ENCODE data around the gene OR10H4. TPM values are rescaled to one million over a fixed set of nuclear protein-coding genes. Genes with fewer than 3 reads are reported as not detected.
"Not testable (repeated sequence)": the region's sequence is repeated elsewhere in the genome, so short reads cannot be mapped to it uniquely, and the experiment has no call there.

OR10H4 gene
- total and polyA plus RNA-seq, 5 donors from 2014 or later, result not detected

DNA sequence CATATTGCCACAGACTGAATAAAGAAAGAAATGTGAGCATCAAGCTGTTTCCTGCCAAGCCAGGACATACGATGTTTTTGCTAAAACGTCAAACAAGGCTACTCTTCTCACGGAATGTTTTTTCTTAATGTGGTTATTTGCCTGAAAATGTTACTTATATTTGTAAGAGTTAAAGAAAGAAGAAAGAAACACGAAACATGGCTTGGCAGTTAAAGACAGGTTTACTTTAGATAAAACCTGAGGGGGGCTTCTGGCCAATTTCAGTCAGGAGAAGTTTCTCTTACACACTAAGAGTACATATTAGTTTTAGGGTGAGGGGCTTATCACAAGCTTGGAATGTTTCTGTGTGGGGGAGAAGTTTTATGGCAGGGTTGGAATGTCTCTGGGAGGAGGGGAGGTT, 4.4 kb upstream of the OR10H4 start:
- H3K27me3 ChIP-seq (ENCODE audit: control insufficient read depth, insufficient read depth, low read length), result peaks cover 13% of the 10 kb centered on the region
- no peak overlapping the region for H3K27ac ChIP-seq (ENCODE audit: insufficient read depth, low read length, poor library complexity, severe bottlenecking)
- ATAC-seq (ENCODE audit: low read depth in 2 of 2) (no peak), DNase-seq (no peak)
- Mint-ChIP-seq H3K4me3 (no peak overlapping the region), H3K9me3 (peaks cover 5 to 19% (median 6%) of the 10 kb centered on the region in 7 donors), H3K36me3 (peaks cover 5% of the 10 kb centered on the region), H3K4me1 (no peaks in the 10 kb centered on the region), H3K27me3 (peaks cover 30% of the 10 kb centered on the region), H3K27ac (no peak overlapping the region)
- no peaks in the 10 kb centered on the region for H3K36me3 ChIP-seq (ENCODE audit: control insufficient read depth, insufficient read depth, low read length)
- no peak overlapping the region for H3K4me3 ChIP-seq (ENCODE audit: low read depth, low read length)
- no peaks in the 10 kb centered on the region for H3K4me1 ChIP-seq (ENCODE audit: control insufficient read depth, insufficient read depth, low read length, poor library complexity, severe bottlenecking)
- peaks cover 16 to 17% of the 10 kb centered on the region in 2 experiments for H3K9me3 ChIP-seq (ENCODE audit: control insufficient read depth in 2 of 2, low read length in 2 of 2)

DNA sequence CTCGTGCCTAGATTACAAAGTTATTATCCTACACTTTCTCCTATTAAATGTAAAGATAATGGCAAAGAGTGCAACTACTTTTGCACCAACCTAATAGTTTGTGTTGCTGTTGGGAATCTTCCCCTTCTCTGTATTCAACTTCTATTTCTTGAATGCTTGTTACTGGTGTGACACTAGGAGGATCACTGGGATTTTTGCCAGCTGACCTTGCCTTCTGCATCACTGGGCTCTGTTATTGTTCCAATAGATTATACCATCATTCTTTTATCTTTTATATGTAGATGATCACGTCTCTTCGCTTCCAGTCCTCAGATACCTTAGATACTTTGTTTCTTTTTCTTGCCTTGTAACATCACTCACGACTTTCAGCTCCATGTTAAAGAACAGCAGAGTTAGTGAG, 3.5 kb upstream of the OR10H4 start:
- no peak overlapping the region for H3K27ac ChIP-seq (ENCODE audit: insufficient read depth, low read length, poor library complexity, severe bottlenecking)
- H3K27me3 ChIP-seq (ENCODE audit: control insufficient read depth, insufficient read depth, low read length), result peaks cover 14% of the 10 kb centered on the region
- Mint-ChIP-seq H3K27ac (no peak overlapping the region), H3K9me3 (peaks cover 5 to 25% (median 10%) of the 10 kb centered on the region in 7 donors), H3K36me3 (peaks cover 5% of the 10 kb centered on the region), H3K27me3 (peaks cover 31% of the 10 kb centered on the region), H3K4me3 (no peak overlapping the region), H3K4me1 (no peaks in the 10 kb centered on the region)
- H3K36me3 ChIP-seq (ENCODE audit: control insufficient read depth, insufficient read depth, low read length), result no peaks in the 10 kb centered on the region
- H3K4me3 ChIP-seq (ENCODE audit: low read depth, low read length), result no peak overlapping the region
- H3K4me1 ChIP-seq (ENCODE audit: control insufficient read depth, insufficient read depth, low read length, poor library complexity, severe bottlenecking), result no peaks in the 10 kb centered on the region
- ATAC-seq (ENCODE audit: low read depth in 2 of 2), result no peak
- peaks cover 18 to 19% of the 10 kb centered on the region in 2 experiments for H3K9me3 ChIP-seq (ENCODE audit: control insufficient read depth in 2 of 2, low read length in 2 of 2)
- DNase-seq, result no peak

DNA sequence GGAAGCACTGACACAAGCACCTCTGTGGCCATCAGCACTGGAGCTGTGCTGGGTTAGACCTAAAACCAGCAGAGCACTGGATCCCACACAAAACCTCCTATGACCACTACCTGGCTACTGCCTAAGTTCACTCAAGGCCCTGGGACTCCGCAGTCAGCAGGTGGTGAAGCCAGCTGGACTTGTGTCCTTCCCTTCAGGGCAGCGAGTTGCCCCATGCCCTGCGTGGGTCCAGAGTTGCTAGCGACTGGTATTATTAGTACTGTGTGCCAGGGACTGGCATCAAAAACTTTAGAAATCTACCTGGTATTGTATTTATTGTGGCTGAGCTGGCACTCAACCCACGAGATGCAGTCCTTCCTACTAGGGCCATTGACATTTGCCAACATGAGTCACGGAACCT, 6.0 kb downstream of the OR10H4 start:
- Histone ChIP-seq H3K4me3 (ENCODE audit: low read depth, low read length) (no peak overlapping the region), H3K27ac (ENCODE audit: insufficient read depth, low read length, poor library complexity, severe bottlenecking) (no peak overlapping the region), H3K27me3 (ENCODE audit: control insufficient read depth, insufficient read depth, low read length) (peaks cover 30% of the 10 kb centered on the region), H3K4me1 (ENCODE audit: control insufficient read depth, insufficient read depth, low read length, poor library complexity, severe bottlenecking) (no peaks in the 10 kb centered on the region), H3K9me3 (ENCODE audit: control insufficient read depth in 2 of 2, low read length in 2 of 2) (no peaks in the 10 kb centered on the region), H3K36me3 (ENCODE audit: control insufficient read depth, insufficient read depth, low read length) (no peaks in the 10 kb centered on the region)
- Mint-ChIP-seq H3K27ac (no peak overlapping the region), H3K4me3 (no peak overlapping the region), H3K36me3 (no peaks in the 10 kb centered on the region), H3K9me3 (peaks cover 0 to 10% (median 1%) of the 10 kb centered on the region in 7 donors), H3K27me3 (peaks cover 48% of the 10 kb centered on the region), H3K4me1 (no peaks in the 10 kb centered on the region)
- ATAC-seq (ENCODE audit: low read depth in 2 of 2) (no peak), DNase-seq (no peak)

DNA sequence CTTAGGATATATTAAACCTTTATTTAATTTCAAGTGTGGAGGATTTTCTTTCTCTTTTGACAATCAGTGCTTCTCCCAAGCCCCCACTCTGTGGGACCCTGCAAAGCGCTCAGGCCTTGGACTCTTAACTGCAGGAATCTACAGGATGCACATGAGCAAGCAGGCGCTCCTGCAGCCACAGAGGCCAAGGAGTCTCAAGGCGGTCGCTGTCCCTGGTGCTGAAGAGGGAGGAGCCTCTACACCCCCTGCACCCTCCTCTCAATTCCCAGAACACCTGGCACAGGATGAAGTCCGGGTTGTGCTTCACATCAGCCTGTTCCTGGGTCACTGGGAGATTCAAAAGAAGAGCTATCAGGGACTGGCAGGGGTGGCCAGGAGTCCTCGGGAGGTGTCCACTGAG, 13.5 kb downstream of the OR10H4 start:
- Mint-ChIP-seq H3K27me3 (peaks cover 18% of the 10 kb centered on the region), H3K4me1 (no peaks in the 10 kb centered on the region)

DNA sequence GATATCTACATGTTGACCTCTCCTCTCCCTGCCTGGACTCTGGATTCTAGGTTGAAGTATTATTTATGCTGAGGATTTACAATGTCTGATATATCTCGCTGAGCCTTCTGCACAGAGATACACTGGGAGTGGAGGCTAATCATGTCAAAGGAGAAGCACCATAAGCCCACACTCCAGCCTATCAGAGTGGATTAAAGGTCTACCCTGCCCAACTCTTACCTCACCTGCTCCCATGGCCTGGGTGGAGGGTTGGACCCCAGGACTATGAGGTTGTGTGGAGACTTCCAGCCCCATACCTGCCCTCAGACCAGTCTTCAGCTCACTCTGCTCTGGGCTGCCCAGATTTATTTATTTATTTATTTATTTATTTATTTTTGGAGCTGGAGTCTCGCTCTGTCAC, 15.4 kb downstream of the OR10H4 start:
- Histone ChIP-seq H3K27ac (ENCODE audit: insufficient read depth, low read length, poor library complexity, severe bottlenecking) (no peak overlapping the region), H3K36me3 (ENCODE audit: control insufficient read depth, insufficient read depth, low read length) (no peaks in the 10 kb centered on the region), H3K4me3 (ENCODE audit: low read depth, low read length) (no peak overlapping the region), H3K9me3 (ENCODE audit: control insufficient read depth in 2 of 2, low read length in 2 of 2) (no peaks in the 10 kb centered on the region), H3K4me1 (ENCODE audit: control insufficient read depth, insufficient read depth, low read length, poor library complexity, severe bottlenecking) (no peaks in the 10 kb centered on the region), H3K27me3 (ENCODE audit: control insufficient read depth, insufficient read depth, low read length) (no peaks in the 10 kb centered on the region)
- peaks cover 9% of the 10 kb centered on the region for H3K27me3 Mint-ChIP-seq
- peaks cover 0 to 1% (median 0%) of the 10 kb centered on the region in 7 donors for H3K9me3 Mint-ChIP-seq
- H3K27ac Mint-ChIP-seq, result no peak overlapping the region
- H3K4me1 Mint-ChIP-seq, result no peaks in the 10 kb centered on the region
- no peak overlapping the region for H3K4me3 Mint-ChIP-seq
- ATAC-seq (ENCODE audit: low read depth in 2 of 2), result no peak
- H3K36me3 Mint-ChIP-seq, result no peaks in the 10 kb centered on the region
- DNase-seq, result no peak

More for the DNA sequence above, 13.5 kb downstream of the OR10H4 start:
- no peaks in the 10 kb centered on the region for H3K4me1 ChIP-seq (ENCODE audit: control insufficient read depth, insufficient read depth, low read length, poor library complexity, severe bottlenecking)
- H3K9me3 Mint-ChIP-seq, result peaks cover 0 to 1% (median 0%) of the 10 kb centered on the region in 7 donors
- no peak overlapping the region for H3K4me3 Mint-ChIP-seq
- H3K4me3 ChIP-seq (ENCODE audit: low read depth, low read length), result no peak overlapping the region
- ATAC-seq (ENCODE audit: low read depth in 2 of 2), result no peak
- no peaks in the 10 kb centered on the region for H3K36me3 ChIP-seq (ENCODE audit: control insufficient read depth, insufficient read depth, low read length)
- no peak overlapping the region for H3K27ac ChIP-seq (ENCODE audit: insufficient read depth, low read length, poor library complexity, severe bottlenecking)
- no peaks in the 10 kb centered on the region for H3K36me3 Mint-ChIP-seq
- H3K9me3 ChIP-seq (ENCODE audit: control insufficient read depth in 2 of 2, low read length in 2 of 2), result no peaks in the 10 kb centered on the region
- no peak for DNase-seq
- peaks cover 2% of the 10 kb centered on the region for H3K27me3 ChIP-seq (ENCODE audit: control insufficient read depth, insufficient read depth, low read length)
- H3K27ac Mint-ChIP-seq, result no peak overlapping the region

DNA sequence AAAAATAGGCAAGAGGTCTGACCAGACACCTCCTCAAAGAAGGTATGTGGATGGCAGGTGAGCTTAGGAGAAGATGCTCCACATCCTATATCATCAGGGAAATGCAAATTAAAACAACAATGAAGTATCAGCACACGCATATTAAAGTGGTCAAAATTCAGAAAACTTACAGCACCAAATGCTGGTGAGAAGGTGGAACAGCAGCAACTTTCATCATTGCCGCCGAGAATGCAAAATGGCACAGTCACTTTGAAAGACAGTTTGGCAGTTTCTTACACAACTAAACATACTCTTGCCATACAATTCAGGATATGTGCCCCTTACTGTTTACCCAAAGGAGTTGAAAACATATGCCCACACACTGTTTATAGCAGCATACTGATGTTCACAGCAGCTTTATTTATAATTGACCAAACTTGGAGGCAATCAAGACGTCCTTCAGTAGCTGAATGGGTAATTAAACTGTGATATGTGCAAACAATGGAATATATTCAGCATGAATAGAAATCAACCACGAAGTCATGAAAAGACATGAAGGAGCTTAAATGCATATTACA, 22.5 kb downstream of the OR10H4 start:
- peaks cover 20% of the 10 kb centered on the region for H3K27me3 Mint-ChIP-seq

DNA sequence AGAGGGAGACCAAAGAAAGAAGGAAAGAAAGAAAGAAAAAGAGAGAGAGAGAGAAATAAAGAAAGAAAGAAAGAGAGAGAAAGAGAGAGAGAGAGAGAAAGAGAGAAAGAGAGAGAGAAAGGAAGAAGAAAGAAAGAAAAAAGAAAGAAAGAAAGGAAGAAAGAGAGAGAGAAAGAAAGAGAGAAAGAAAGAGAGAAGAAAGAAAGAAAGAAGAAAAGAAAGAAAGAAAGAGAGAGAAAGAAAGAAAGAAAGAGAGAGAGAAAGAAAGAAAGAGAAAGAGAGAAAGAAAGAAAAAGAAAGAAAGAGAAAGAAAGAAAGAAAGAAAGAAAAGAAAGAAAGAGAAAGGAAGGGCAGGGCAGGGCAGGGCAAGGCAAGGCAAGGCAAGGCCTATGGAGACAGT, 23.2 kb downstream of the OR10H4 start:
- H3K27me3 Mint-ChIP-seq, result peaks cover 25% of the 10 kb centered on the region
- not testable (repeated sequence) for H3K27me3 ChIP-seq (ENCODE audit: control insufficient read depth, insufficient read depth, low read length); H3K9me3 Mint-ChIP-seq; H3K4me1 ChIP-seq (ENCODE audit: control insufficient read depth, insufficient read depth, low read length, poor library complexity, severe bottlenecking); H3K36me3 Mint-ChIP-seq; H3K4me3 Mint-ChIP-seq; H3K9me3 ChIP-seq (ENCODE audit: control insufficient read depth in 2 of 2, low read length in 2 of 2); H3K4me1 Mint-ChIP-seq; H3K4me3 ChIP-seq (ENCODE audit: low read depth, low read length); ATAC-seq (ENCODE audit: low read depth in 2 of 2); H3K27ac Mint-ChIP-seq; H3K36me3 ChIP-seq (ENCODE audit: control insufficient read depth, insufficient read depth, low read length); H3K27ac ChIP-seq (ENCODE audit: insufficient read depth, low read length, poor library complexity, severe bottlenecking); DNase-seq

More for the DNA sequence above, 22.5 kb downstream of the OR10H4 start:
- H3K27me3 ChIP-seq (ENCODE audit: control insufficient read depth, insufficient read depth, low read length), result peaks cover 5% of the 10 kb centered on the region
- ATAC-seq (ENCODE audit: low read depth in 2 of 2), result no peak
- H3K27ac Mint-ChIP-seq, result no peak overlapping the region
- no peaks in the 10 kb centered on the region for H3K36me3 ChIP-seq (ENCODE audit: control insufficient read depth, insufficient read depth, low read length)
- no peaks in the 10 kb centered on the region for H3K4me1 ChIP-seq (ENCODE audit: control insufficient read depth, insufficient read depth, low read length, poor library complexity, severe bottlenecking)
- no peaks in the 10 kb centered on the region for H3K4me1 Mint-ChIP-seq
- H3K27ac ChIP-seq (ENCODE audit: insufficient read depth, low read length, poor library complexity, severe bottlenecking), result no peak overlapping the region
- no peak overlapping the region for H3K4me3 Mint-ChIP-seq
- H3K4me3 ChIP-seq (ENCODE audit: low read depth, low read length), result no peak overlapping the region
- peaks cover 0 to 3% (median 0%) of the 10 kb centered on the region in 7 donors for H3K9me3 Mint-ChIP-seq
- no peaks in the 10 kb centered on the region for H3K36me3 Mint-ChIP-seq
- DNase-seq, result no peak
- H3K9me3 ChIP-seq (ENCODE audit: control insufficient read depth in 2 of 2, low read length in 2 of 2), result no peaks in the 10 kb centered on the region

DNA sequence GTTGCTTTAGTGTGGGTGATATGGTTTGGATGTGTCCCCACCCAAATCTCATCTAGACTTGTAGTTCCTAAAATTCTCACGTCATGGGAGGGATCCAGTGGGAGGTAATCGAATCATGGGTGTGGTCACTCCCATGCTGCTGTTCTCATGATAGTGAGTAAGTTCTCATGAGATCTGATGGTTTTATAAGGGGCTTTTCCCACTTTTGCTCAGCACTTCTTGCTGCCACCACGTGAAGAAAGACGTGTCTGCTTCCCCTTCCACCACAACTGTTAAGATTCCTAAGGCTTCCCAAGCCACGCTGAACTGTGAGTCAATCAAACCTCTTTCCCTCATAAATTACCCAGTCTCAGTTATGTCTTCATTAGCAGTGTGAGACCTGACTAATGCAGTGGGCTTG, 26.0 kb downstream of the OR10H4 start:
- H3K36me3 ChIP-seq (ENCODE audit: control insufficient read depth, insufficient read depth, low read length), result no peaks in the 10 kb centered on the region
- no peak overlapping the region for H3K4me3 ChIP-seq (ENCODE audit: low read depth, low read length)
- H3K36me3 Mint-ChIP-seq, result no peaks in the 10 kb centered on the region
- no peaks in the 10 kb centered on the region for H3K4me1 Mint-ChIP-seq
- peak overlapping the region in 1 of 3 donors; percentile 10 for H3K27ac Mint-ChIP-seq
- H3K27me3 ChIP-seq (ENCODE audit: control insufficient read depth, insufficient read depth, low read length), result peaks cover 8% of the 10 kb centered on the region
- H3K9me3 ChIP-seq (ENCODE audit: control insufficient read depth in 2 of 2, low read length in 2 of 2), result no peaks in the 10 kb centered on the region
- no peak overlapping the region for H3K27ac ChIP-seq (ENCODE audit: insufficient read depth, low read length, poor library complexity, severe bottlenecking)
- peaks cover 0 to 3% (median 0%) of the 10 kb centered on the region in 7 donors for H3K9me3 Mint-ChIP-seq
- no peak overlapping the region for H3K4me3 Mint-ChIP-seq
- ATAC-seq (ENCODE audit: low read depth in 2 of 2), result no peak
- H3K4me1 ChIP-seq (ENCODE audit: control insufficient read depth, insufficient read depth, low read length, poor library complexity, severe bottlenecking), result no peaks in the 10 kb centered on the region
- peaks cover 37% of the 10 kb centered on the region for H3K27me3 Mint-ChIP-seq
- no peak for DNase-seq
